ENCODE data around the gene CYGB. TPM values are rescaled to one million over a fixed set of nuclear protein-coding genes. Genes with fewer than 3 reads are reported as not detected.
A peak's percentile ranks its signal among the peaks of the same experiment; 100 is the strongest.

CYGB gene
- total RNA-seq, 1 donor from 2014 or later, result 30.2 TPM

DNA sequence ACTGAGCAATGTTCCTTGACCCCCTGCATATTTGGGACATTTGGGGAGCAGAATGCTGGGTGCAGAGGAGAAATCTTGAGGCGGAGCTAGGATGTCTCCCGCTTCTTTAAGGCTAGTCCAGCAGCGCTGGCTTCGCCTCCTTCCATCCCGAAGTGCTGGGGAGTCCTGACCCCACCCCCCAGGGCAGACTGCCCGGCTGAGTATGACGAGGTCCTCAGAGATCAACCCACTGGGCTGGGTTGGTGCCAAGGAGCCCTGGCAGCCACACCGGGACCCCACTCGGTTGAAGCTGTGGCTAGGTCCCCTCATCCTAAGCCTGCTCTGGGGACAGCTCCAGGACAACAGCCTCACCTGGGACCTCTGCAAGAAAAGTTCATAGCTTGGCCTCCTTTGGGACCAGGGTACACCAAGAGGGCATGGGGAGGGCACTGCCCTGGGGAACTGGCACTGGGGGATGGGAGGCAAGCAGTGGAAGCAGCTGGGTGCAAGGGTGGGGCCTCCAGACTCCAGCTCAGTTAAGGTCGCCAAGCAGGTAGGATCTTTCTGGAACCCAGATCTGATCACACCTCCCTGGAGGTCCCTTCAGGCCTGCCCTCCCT lies 47.3 kb downstream of the CYGB start:
- ATAC-seq, result no peak
- Histone ChIP-seq H3K27ac (peak overlapping the region; percentile 3), H3K9me3 (no peaks in the 10 kb centered on the region), H3K4me1 (peaks cover 58% of the 10 kb centered on the region), H3K36me3 (peaks cover 6% of the 10 kb centered on the region), H3K4me3 (no peak overlapping the region), H3K27me3 (ENCODE audit: low read depth) (no peaks in the 10 kb centered on the region)
- no peak for DNase-seq
- intact Hi-C loops (cut with DNase I), result no loop called here
- TF ChIP-seq, protein P1, sequence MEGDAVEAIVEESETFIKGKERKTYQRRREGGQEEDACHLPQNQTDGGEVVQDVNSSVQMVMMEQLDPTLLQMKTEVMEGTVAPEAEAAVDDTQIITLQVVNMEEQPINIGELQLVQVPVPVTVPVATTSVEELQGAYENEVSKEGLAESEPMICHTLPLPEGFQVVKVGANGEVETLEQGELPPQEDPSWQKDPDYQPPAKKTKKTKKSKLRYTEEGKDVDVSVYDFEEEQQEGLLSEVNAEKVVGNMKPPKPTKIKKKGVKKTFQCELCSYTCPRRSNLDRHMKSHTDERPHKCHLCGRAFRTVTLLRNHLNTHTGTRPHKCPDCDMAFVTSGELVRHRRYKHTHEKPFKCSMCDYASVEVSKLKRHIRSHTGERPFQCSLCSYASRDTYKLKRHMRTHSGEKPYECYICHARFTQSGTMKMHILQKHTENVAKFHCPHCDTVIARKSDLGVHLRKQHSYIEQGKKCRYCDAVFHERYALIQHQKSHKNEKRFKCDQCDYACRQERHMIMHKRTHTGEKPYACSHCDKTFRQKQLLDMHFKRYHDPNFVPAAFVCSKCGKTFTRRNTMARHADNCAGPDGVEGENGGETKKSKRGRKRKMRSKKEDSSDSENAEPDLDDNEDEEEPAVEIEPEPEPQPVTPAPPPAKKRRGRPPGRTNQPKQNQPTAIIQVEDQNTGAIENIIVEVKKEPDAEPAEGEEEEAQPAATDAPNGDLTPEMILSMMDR (IDR thresholded peaks at IDR 0.05), result no peak

DNA sequence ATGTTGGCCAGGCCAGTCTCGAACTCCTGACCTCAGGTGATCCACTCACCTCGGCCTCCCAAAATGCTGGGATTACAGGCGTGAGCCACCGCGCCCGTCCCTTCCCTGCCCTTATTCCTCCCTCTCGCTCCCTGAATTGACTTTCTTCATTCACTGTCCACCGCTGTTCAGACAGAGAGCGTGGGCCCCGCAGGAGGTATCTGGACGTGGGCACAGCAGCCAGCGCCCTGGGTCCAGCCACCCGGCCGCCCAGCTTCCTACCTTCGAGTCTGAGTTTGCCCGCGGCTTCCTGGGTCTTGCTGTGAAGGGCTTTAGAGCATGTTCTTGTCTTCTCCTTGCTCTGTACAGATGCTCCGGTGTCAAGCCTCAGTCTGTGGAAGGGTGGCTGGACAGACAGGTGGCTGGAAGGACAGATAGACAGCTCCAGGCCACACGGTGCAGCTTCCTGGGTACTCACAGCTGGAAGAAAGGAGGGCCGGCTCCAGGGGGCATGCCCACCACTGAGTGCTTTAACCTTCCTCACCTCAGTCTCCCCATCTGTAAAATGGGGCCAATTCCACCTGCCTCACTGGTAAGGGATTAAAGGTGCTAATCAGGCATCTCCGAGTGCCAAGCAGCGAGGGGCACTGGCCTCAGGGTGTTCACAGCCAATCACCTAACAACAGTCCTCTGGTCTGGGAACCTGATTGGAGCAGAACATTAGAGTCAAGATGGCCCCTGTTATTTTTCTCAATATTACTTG lies 49.9 kb downstream of the CYGB start:
- Histone ChIP-seq H3K9me3 (no peaks in the 10 kb centered on the region), H3K27me3 (ENCODE audit: low read depth) (no peaks in the 10 kb centered on the region), H3K27ac (no peak overlapping the region), H3K4me3 (no peak overlapping the region), H3K4me1 (peaks cover 47% of the 10 kb centered on the region), H3K36me3 (peaks cover 6% of the 10 kb centered on the region)
- ATAC-seq (no peak), DNase-seq (no peak)
- TF ChIP-seq, protein P1 (IDR thresholded peaks at IDR 0.05), result no peak
- intact Hi-C loops (cut with DNase I), result no loop called here

DNA sequence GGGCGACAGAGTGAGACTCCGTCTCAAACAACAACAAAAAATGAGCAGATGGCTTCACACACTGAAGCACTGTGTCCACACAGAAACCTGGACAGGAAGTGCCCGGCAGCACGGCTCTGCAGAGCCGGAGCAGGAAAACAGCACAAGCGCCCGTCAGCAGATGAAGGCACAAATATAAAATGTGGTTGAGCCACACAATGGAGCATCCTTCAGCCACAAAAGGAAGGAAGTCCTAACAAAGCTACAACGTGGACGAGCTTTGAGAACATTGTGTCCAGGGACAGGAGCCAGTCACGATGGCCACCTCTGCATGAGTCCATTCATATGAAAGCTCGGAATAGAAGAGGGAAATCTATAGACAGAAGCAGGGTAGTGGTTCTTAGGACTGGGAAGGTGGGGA lies 51.9 kb downstream of the CYGB start:
- DNase-seq, result peak; percentile 67
- TF ChIP-seq, protein P1 (IDR thresholded peaks at IDR 0.05), result no peak
- intact Hi-C loops (cut with DNase I), result no loop called here
- peaks cover 15% of the 10 kb centered on the region for H3K36me3 ChIP-seq
- H3K4me1 ChIP-seq, result peaks cover 26% of the 10 kb centered on the region
- H3K4me3 ChIP-seq, result no peak overlapping the region
- no peaks in the 10 kb centered on the region for H3K27me3 ChIP-seq (ENCODE audit: low read depth)
- H3K9me3 ChIP-seq, result no peaks in the 10 kb centered on the region
- H3K27ac ChIP-seq, result peak overlapping the region; percentile 64
- ATAC-seq, result peak; percentile 40 to 55

DNA sequence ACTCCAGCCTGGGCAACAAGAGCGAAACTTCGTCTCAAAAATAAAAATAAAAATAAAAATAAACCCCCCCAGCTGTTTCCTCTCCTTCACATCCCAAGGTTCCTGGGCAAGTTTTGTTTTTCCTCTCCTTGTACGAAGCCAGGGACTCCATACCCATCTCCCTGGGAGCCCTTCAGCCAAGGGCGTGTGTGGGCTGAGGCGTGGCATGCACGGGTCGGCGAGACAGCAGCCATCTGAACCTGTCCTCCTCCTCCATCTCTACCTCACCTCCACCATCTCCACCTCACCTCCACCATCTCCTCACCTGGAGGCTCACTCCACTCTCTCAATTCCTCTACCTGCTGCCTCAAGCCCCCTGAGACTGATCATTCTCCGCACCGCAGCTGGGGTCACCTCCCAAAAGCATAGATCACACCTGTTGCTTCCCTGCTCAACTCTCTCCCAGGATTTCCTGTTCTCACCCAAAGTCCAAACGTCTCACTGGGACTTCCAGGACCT lies 53.2 kb downstream of the CYGB start:
- intact Hi-C loops (cut with DNase I), result no loop called here
- peaks cover 15% of the 10 kb centered on the region for H3K4me1 ChIP-seq
- no peaks in the 10 kb centered on the region for H3K27me3 ChIP-seq (ENCODE audit: low read depth)
- H3K4me3 ChIP-seq, result no peak overlapping the region
- peaks cover 19% of the 10 kb centered on the region for H3K36me3 ChIP-seq
- no peaks in the 10 kb centered on the region for H3K9me3 ChIP-seq
- no peak overlapping the region for H3K27ac ChIP-seq
- DNase-seq, result no peak
- TF ChIP-seq, protein P1 (IDR thresholded peaks at IDR 0.05), result no peak
- ATAC-seq, result no peak

DNA sequence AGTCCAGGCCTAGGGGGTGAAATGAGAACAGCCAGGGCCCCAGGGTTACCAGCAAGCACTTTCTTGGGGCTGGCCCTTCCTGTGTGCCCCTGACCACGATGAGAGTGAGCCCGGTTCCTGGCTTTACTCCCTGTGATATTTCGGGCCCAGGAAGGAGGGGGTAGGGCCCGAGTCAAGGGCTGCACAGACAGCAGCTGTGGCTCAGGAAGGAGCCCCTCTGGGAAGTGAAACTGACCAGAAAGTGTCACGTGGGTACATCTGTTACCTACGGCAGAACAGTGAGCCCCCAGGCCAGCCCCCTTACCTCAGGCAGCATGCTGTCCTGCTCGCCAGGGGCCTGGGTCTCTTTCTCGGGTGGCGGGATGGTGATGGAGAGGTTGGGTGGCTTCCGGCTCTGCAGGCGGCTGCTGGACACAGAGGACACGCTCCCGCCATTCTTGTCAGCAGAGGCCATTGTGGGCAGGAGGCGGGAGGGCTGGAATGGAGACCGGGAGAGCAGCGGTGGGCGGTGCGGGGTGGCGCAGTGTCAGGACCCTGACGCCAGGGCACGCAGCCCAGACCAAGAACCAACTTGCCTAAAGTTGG lies 56.3 kb downstream of the CYGB start:
- DNase-seq, result no peak
- ATAC-seq, result peak in 1 of 2 donors; percentile 21
- peak overlapping the region; percentile 11 for H3K27ac ChIP-seq

More for the DNA sequence above, 56.3 kb downstream of the CYGB start:
- TF ChIP-seq, protein P1 (IDR thresholded peaks at IDR 0.05), result no peak
- H3K4me3 ChIP-seq, result no peak overlapping the region
- peaks cover 15% of the 10 kb centered on the region for H3K4me1 ChIP-seq
- intact Hi-C loops (cut with DNase I), result no loop called here
- peaks cover 39% of the 10 kb centered on the region for H3K36me3 ChIP-seq
- no peaks in the 10 kb centered on the region for H3K27me3 ChIP-seq (ENCODE audit: low read depth)
- no peaks in the 10 kb centered on the region for H3K9me3 ChIP-seq
